Astrocyte (in vitro differentiated cells and primary cell): ENCODE measurements around the gene YTHDC2.

ENCODE experiments used
- EZH2 ChIP-seq: IDR thresholded peaks from 2 replicates; pipeline ENCODE4 v1.6.1; 2012; ENCODE audit warnings: mild to moderate bottlenecking, low read length, inconsistent platforms; ENCODE audit not compliant: insufficient read depth
- TF ChIP-seq, protein P1 (sequence below): IDR thresholded peaks from 2 replicates; pipeline ENCODE4 v1.5.1; 2011; ENCODE audit warnings: low read depth, mild to moderate bottlenecking, inconsistent platforms, low read length, moderate library complexity; ENCODE audit not compliant: insufficient read depth

DNA sequence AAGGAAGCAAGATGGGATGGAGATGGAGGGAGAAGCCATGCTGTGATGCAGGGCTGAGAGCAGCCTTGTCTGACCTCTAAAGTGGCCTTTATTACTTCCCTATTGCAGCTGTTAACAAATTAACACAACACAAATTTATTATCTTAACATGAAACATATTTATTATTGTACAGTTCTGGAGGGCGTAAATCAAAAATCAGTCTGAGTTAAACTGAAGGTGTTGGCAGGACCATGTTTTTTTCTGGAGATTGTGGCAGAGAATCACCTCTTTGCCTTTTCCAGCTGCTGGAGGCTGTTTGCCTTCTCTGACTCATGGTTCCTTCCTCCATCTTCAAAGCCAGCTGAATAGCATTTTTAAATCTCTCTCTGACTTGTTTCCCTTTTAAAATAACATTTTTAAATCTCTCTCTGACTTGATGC lies 18.1 kb upstream of the YTHDC2 start:
- TF ChIP-seq, protein P1, sequence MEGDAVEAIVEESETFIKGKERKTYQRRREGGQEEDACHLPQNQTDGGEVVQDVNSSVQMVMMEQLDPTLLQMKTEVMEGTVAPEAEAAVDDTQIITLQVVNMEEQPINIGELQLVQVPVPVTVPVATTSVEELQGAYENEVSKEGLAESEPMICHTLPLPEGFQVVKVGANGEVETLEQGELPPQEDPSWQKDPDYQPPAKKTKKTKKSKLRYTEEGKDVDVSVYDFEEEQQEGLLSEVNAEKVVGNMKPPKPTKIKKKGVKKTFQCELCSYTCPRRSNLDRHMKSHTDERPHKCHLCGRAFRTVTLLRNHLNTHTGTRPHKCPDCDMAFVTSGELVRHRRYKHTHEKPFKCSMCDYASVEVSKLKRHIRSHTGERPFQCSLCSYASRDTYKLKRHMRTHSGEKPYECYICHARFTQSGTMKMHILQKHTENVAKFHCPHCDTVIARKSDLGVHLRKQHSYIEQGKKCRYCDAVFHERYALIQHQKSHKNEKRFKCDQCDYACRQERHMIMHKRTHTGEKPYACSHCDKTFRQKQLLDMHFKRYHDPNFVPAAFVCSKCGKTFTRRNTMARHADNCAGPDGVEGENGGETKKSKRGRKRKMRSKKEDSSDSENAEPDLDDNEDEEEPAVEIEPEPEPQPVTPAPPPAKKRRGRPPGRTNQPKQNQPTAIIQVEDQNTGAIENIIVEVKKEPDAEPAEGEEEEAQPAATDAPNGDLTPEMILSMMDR, result no peak
- TF ChIP-seq EZH2, result no peak
